GM19395 (cell line): ENCODE measurements around the gene FAM180B.

Experiments used
- ATAC-seq: cut with Tn5 transposase; IDR thresholded peaks from one replicate; pipeline ENCODE4 v1.9.1; 2021; ENCODE audit warnings: mild to moderate bottlenecking, moderate library complexity; ENCODE audit not compliant: unreplicated experiment

Gene FAM180B

GRCh38 chr11:47566149-47566698, 20.3 kb upstream of the FAM180B start:
- peak; percentile 2 for ATAC-seq

- ATAC-seq: no peak
Measured at GRCh38 chr11:47569646-47570045, 16.8 kb upstream of the FAM180B start.

GRCh38 chr11:47570651-47571356, 15.7 kb upstream of the FAM180B start:
- no peak for ATAC-seq

- ATAC-seq: no peak
Measured at GRCh38 chr11:47571357-47571729, 15.1 kb upstream of the FAM180B start.

GRCh38 chr11:47571895-47572294, 14.6 kb upstream of the FAM180B start:
- ATAC-seq: no peak

GRCh38 chr11:47572715-47573255, 13.7 kb upstream of the FAM180B start:
- ATAC-seq: no peak

GRCh38 chr11:47573321-47573720, 13.2 kb upstream of the FAM180B start:
- no peak for ATAC-seq

GRCh38 chr11:47577460-47578041, 8.9 kb upstream of the FAM180B start:
- no peak for ATAC-seq

- ATAC-seq: peak; percentile 96
Measured at GRCh38 chr11:47578524-47579494, 7.7 kb upstream of the FAM180B start, which contains the start of the genes KBTBD4 and NDUFS3. Gene KBTBD4, minus strand, starts transcription at chr11:47578970. Its CDS starts 19 bp downstream, at chr11:47578951. Gene NDUFS3, plus strand, starts transcription at chr11:47579074. Its CDS starts 18 bp downstream, at chr11:47579092.

GRCh38 chr11:47583844-47584243, 2.6 kb upstream of the FAM180B start:
- no peak for ATAC-seq

GRCh38 chr11:47587039-47587716, 700 bp downstream of the FAM180B start:
- ATAC-seq: no peak

GRCh38 chr11:47587723-47588326, 1.3 kb downstream of the FAM180B start:
- ATAC-seq: no peak

GRCh38 chr11:47589118-47589517, 2.6 kb downstream of the FAM180B start:
- no peak for ATAC-seq

GRCh38 chr11:47589584-47589976, 3.1 kb downstream of the FAM180B start:
- no peak for ATAC-seq

GRCh38 chr11:47589977-47590861, 3.7 kb downstream of the FAM180B start:
- no peak for ATAC-seq

GRCh38 chr11:47591764-47592163, 5.3 kb downstream of the FAM180B start:
- ATAC-seq: no peak

- ATAC-seq: no peak
Measured at GRCh38 chr11:47592251-47592650, 5.8 kb downstream of the FAM180B start.

GRCh38 chr11:47592970-47593369, 6.5 kb downstream of the FAM180B start:
- no peak for ATAC-seq

- no peak for ATAC-seq
Measured at GRCh38 chr11:47593492-47593933, 7.0 kb downstream of the FAM180B start.
